Upper lobe of right lung (tissue), 1 donor: ENCODE measurements around the gene COG6. TPM values are rescaled to one million over a fixed set of nuclear protein-coding genes. Genes with fewer than 3 reads are reported as not detected.

Source experiments
- ATAC-seq: fragments of 200-7000 bp; cut with Tn5 transposase; one replicate; pipeline ENCODE4 v1.9.1; 2020; ENCODE audit warnings: mild to moderate bottlenecking, moderate library complexity
- DNase-seq: peaks from one replicate; pipeline ENCODE4 v3.0.0-alpha.2; 2020
- H3K27ac ChIP-seq: fragments of 200-600 bp; one replicate; pipeline ENCODE4 v1.8.0; 2022
- H3K27me3 ChIP-seq: fragments of 200-600 bp; one replicate; pipeline ENCODE4 v1.8.0; 2022; ENCODE audit warnings: mild to moderate bottlenecking
- H3K36me3 ChIP-seq: fragments of 200-600 bp; one replicate; pipeline ENCODE4 v1.8.0; 2022
- H3K4me1 ChIP-seq: fragments of 200-600 bp; one replicate; pipeline ENCODE4 v1.8.0; 2022
- H3K4me3 ChIP-seq: fragments of 200-600 bp; one replicate; pipeline ENCODE4 v1.8.0; 2022; ENCODE audit warnings: mild to moderate bottlenecking
- H3K9me3 ChIP-seq: fragments of 200-600 bp; one replicate; pipeline ENCODE4 v1.8.0; 2022
- intact Hi-C: fragments of 100-400 bp; cut with DNase I; formaldehyde crosslinking; loops from one replicate; pipeline ENCODE4 v1.11.0; 2022
- total RNA-seq: library from RNA; stranded (reverse); fragmentation: NEBNext Ultra II Directional; extraction: Animal tissue kit (Norgen Biotek cat#: 25700); gene quantifications from one replicate; pipeline ENCODE4 v1.2.1, GENCODE V29; 2021
- TF ChIP-seq, protein P1 (sequence below): fragments of 200-600 bp; IDR thresholded peaks from one replicate; pipeline ENCODE4 v1.8.0; 2022; ENCODE audit warnings: antibody characterized with exemption
- donor health status: DM: no; HTN: yes; CAD: no; lungs with severe emphysema.

The COG6 gene
- total RNA-seq, 1 donor from 2014 or later = 34.4 TPM

DNA sequence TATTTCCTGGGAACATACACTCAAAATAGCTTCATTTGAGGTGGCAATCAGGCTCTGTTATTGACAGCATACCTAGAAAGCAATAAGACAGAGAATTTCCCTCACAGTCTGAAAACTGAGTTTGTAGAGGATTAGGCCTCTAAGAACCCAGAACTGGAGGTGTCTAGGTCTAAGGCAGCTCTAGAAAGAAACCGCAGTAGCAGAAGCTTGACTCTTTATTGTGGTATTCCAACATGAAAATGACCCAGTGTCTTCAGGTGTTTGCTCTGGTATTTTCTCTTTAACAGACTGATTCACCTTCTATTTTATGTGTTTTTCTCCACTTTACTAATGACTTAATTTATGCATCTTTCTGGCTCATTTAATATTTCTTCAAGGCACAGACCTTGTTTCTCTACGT, 8.5 kb downstream of the COG6 start:
- Histone ChIP-seq H3K4me3 (no peak overlapping the region), H3K27ac (no peak overlapping the region), H3K9me3 (no peaks in the 10 kb centered on the region), H3K36me3 (peaks cover 38% of the 10 kb centered on the region), H3K27me3 (no peaks in the 10 kb centered on the region), H3K4me1 (no peaks in the 10 kb centered on the region)
- intact Hi-C loops = no loop called here
- TF ChIP-seq, protein P1, sequence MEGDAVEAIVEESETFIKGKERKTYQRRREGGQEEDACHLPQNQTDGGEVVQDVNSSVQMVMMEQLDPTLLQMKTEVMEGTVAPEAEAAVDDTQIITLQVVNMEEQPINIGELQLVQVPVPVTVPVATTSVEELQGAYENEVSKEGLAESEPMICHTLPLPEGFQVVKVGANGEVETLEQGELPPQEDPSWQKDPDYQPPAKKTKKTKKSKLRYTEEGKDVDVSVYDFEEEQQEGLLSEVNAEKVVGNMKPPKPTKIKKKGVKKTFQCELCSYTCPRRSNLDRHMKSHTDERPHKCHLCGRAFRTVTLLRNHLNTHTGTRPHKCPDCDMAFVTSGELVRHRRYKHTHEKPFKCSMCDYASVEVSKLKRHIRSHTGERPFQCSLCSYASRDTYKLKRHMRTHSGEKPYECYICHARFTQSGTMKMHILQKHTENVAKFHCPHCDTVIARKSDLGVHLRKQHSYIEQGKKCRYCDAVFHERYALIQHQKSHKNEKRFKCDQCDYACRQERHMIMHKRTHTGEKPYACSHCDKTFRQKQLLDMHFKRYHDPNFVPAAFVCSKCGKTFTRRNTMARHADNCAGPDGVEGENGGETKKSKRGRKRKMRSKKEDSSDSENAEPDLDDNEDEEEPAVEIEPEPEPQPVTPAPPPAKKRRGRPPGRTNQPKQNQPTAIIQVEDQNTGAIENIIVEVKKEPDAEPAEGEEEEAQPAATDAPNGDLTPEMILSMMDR = no peak
- ATAC-seq (no peak), DNase-seq (no peak)

DNA sequence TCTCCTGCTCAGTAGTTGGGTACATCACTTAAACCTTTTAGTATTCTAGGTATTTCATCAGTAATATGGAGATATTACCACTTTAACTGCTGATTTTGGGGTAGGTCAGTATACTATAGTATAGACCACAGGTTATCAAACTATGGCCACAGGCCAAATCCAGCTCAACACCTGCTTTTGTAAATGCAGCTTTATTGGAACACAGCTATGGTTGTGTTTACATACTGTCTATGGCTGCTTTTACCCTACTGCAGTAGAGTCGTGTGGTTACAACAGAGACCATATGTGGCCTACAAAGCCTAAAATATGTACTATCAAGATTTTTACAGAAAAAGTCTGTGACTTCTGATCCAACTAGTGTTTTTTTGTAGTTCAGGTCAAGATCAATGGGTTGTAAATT, 10.3 kb downstream of the COG6 start:
- Histone ChIP-seq H3K4me1 (no peaks in the 10 kb centered on the region), H3K4me3 (no peak overlapping the region), H3K27me3 (no peaks in the 10 kb centered on the region), H3K9me3 (no peaks in the 10 kb centered on the region), H3K36me3 (peaks cover 28% of the 10 kb centered on the region), H3K27ac (no peak overlapping the region)
- TF ChIP-seq, protein P1 = no peak
- DNase-seq (no peak), ATAC-seq (no peak)
- intact Hi-C loops = no loop called here

DNA sequence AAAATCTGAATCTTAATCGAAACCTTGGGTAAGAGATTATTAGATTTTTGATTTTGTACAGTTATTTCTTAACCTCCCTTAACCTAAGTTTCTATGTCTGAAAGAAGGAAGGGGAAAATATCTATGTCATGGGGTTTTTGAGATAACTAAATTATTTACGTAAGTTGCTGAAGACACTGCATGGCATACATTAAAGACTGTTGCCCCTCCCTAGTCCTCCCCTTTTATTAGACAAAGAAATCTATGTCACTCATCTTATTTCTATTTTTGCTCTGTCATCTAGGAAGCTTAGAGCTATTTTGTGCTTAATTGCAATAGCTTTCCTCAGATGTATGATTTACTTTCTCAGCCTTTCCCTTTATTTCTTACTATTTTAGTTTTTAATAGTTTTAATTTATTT, 15.0 kb downstream of the COG6 start:
- ATAC-seq (no peak), DNase-seq (no peak)
- TF ChIP-seq, protein P1 = no peak

DNA sequence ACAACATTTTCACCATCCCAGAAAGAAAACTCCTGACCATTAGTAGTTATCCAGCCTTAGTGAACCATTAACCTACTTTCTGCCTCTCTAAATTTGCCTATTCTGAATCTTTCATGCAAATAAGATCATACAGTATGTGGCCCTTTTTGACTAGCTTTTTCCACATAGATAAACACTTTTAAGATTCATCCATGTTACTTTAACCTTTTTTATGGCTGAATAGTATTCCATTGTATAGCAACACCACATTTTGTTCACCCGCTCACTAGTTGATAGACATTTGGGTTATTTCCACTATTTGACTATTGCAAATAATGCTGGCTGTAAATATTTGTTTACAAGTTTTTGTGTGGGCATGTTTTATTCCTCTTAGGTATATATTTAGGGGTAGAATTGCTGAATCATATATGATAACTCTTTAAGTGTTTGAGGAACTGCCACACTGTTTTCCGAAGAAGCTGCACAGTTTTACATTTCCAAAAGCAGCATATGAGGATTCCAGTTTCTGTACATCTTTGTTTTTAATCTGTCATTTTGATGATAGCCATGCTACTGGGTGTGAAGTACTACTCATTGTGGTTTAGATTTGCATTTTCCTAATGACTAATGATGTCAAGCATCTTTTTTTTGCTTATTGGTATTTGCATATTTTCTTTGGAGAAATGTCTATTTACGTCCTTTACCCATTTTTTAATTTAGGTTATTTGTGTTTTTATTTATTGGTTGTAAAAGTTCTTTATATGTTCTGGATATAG, 17.1 kb downstream of the COG6 start:
- no peak for ATAC-seq
- TF ChIP-seq, protein P1 = no peak
- Histone ChIP-seq H3K36me3 (no peaks in the 10 kb centered on the region), H3K27ac (no peak overlapping the region), H3K4me1 (no peaks in the 10 kb centered on the region), H3K9me3 (no peaks in the 10 kb centered on the region), H3K27me3 (no peaks in the 10 kb centered on the region), H3K4me3 (no peak overlapping the region)
- no peak for DNase-seq
- intact Hi-C loops = no loop called here

More for the DNA sequence above, 15.0 kb downstream of the COG6 start:
- peaks cover 8% of the 10 kb centered on the region for H3K36me3 ChIP-seq
- H3K27me3 ChIP-seq = no peaks in the 10 kb centered on the region
- intact Hi-C loops = no loop called here
- H3K27ac ChIP-seq = no peak overlapping the region
- no peaks in the 10 kb centered on the region for H3K9me3 ChIP-seq
- H3K4me3 ChIP-seq = no peak overlapping the region
- no peaks in the 10 kb centered on the region for H3K4me1 ChIP-seq

DNA sequence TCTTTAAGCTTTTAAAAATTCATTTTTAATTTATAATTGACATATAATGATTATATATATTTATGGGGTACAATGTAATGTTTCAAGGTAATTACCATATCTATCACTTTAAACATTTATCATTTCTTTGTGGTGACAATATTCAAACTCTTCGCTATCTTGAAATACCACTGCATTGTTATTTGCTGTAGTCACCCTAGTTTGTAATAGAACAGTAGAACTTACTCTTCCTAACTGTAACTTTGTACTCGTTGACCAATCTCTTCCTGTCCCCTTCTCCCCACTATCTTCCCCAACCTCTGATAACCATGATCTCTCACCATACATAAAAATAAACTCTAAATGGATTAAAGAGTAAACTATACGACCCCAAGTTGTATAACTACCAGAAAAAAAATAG, 20.4 kb downstream of the COG6 start:
- ATAC-seq = no peak
- intact Hi-C loops = no loop called here
- peaks cover 30% of the 10 kb centered on the region for H3K36me3 ChIP-seq

More for the DNA sequence above, 20.4 kb downstream of the COG6 start:
- Histone ChIP-seq H3K27ac (no peak overlapping the region), H3K4me1 (no peaks in the 10 kb centered on the region), H3K9me3 (no peaks in the 10 kb centered on the region), H3K27me3 (no peaks in the 10 kb centered on the region), H3K4me3 (no peak overlapping the region)
- TF ChIP-seq, protein P1 = no peak
- no peak for DNase-seq
